NCI-H446 treated with DMSO at 0.1 percent for 48 hours (cell line): ENCODE measurements around the gene KHSRP.

Experiments
- DNase-seq: peaks from one replicate; lab custom pipeline; 2025; lab: John Stamatoyannopoulos, UW

Gene KHSRP, protein sequence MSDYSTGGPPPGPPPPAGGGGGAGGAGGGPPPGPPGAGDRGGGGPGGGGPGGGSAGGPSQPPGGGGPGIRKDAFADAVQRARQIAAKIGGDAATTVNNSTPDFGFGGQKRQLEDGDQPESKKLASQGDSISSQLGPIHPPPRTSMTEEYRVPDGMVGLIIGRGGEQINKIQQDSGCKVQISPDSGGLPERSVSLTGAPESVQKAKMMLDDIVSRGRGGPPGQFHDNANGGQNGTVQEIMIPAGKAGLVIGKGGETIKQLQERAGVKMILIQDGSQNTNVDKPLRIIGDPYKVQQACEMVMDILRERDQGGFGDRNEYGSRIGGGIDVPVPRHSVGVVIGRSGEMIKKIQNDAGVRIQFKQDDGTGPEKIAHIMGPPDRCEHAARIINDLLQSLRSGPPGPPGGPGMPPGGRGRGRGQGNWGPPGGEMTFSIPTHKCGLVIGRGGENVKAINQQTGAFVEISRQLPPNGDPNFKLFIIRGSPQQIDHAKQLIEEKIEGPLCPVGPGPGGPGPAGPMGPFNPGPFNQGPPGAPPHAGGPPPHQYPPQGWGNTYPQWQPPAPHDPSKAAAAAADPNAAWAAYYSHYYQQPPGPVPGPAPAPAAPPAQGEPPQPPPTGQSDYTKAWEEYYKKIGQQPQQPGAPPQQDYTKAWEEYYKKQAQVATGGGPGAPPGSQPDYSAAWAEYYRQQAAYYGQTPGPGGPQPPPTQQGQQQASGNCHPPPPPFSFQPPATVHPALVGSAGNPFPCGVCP

DNA sequence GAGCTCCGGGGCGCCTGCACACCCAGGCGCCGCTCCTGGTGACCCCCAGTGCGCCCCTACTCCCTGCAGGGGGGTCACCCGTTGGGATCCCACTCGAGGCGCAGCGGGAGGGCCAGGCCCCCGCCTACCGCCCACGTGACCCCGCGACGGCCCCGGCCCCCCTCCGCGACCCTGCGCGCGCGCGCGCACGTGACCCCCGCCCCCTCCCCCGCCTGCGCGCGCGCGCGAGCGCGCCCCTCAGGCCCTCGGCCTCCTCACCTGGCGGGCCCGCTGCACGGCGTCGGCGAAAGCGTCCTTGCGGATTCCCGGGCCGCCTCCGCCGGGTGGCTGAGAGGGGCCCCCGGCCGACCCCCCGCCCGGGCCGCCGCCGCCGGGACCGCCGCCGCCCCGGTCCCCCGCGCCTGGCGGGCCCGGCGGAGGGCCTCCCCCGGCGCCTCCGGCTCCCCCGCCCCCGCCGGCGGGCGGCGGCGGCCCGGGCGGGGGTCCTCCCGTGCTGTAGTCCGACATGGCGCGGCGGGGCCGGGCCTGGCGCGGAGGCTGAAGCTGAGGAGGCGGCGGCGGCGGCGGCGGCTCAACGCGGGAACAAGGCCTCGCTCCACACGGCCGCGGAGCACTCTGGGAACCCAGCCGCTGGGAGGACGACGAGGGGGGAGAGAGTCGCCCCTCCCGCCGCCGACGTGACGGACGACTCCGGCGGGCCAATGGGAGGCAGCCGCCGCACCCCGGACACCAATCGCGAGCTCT is at the start of gene KHSRP:
Gene KHSRP, minus strand, starts transcription at position 617 of the 744 bp plus-strand sequence. Its CDS starts 110 bp downstream, at position 507.
- no peak for DNase-seq

DNA sequence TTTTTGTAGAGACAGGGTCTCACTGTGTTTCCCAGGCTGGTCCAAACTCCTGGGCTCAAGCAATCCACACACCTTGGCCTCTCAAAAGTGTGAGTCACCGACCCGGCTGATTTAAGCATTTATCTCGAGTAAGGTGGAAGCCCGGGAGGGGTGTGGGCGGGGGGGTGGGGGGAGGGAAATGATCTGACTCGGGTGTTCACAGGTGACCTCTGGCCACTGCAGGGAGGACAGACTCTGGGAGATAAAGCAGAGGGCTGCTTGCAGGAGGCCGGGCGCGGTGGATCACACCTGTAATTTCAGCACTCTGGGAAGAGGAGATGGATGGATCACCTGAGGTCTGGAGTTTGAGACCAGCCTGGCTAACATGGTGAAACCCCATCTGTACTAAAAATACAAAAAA is 49.0 kb upstream of the KHSRP start:
- DNase-seq: no peak

DNA sequence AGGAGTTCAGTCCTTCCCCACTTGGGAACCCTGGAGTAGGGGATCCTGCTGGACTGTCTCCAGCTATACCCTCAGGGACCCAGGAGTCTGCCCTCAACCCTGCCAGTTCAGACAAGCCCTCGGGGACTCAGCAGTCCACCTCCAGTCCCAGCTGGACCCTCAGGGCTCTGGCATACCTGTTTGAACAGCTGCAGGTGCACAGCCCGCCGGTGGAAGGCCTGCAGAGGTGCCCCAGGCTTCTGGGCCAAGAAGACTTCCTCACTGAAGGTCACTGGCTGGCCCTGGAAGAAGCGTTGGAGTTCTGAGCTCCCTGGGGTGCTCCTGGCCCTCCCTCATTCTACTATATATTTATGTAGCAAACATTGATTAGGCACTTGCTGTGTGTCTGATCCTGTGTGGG is 48.1 kb upstream of the KHSRP start:
- no peak for DNase-seq

DNA sequence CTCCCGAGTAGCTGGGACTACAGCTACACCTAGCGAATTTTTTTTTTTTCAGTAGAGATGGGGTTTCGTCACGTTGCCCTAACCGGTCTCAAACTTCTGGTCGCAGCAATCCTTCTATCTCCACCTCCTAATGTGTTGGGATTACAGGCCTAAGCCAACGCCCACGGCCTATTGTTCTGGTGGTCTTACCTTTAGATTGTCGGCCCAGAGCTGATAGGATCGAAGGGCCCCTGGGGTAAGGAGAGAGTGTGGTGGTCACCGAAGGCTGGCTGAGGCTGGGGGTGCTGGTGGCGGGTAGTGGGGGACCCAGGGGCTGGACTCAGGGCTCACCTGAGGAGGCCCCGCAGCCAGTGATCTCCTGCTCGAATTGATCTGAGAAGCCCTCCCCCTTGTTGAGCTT is 46.5 kb upstream of the KHSRP start:
- no peak for DNase-seq

DNA sequence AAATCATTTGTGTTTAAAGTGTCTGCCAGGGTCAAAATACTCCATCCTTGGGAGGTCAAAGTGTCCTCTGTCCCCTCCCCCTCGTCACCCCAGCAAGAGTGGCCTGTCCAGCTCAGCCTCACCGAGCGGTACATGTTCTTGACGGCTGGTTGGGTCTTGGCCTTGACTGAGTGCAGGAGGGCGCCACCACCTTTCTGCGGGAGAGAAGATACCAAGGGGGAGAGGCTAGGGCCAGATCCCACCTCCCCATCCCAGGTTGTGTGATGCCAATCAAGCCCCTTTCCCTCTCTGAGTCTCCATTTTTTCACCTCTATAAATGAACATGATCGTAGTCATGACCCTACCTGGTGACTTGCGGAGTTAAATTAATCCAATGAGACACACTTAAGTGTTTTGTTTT is 45.6 kb upstream of the KHSRP start:
- DNase-seq: no peak

DNA sequence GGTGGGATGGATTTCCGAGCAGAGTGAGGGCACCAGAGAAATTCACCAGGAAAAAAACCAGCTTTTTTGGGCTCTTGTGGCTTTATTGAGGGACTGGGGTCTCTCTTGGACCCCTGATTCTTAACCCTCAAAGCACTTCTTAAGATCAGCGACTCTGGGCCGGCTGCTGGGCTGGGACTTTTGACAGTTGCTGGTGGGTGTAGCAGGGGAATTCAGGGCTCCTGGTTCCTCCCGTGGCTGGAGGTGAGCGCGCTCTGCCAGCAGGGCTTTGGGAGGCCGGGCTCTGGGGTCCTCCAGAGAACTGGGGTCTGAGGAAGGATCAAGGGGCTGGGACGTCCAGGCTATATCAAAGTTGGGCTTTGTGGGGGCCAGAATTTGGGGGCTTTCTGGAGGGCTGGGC is 42.8 kb upstream of the KHSRP start:
- DNase-seq: no peak

DNA sequence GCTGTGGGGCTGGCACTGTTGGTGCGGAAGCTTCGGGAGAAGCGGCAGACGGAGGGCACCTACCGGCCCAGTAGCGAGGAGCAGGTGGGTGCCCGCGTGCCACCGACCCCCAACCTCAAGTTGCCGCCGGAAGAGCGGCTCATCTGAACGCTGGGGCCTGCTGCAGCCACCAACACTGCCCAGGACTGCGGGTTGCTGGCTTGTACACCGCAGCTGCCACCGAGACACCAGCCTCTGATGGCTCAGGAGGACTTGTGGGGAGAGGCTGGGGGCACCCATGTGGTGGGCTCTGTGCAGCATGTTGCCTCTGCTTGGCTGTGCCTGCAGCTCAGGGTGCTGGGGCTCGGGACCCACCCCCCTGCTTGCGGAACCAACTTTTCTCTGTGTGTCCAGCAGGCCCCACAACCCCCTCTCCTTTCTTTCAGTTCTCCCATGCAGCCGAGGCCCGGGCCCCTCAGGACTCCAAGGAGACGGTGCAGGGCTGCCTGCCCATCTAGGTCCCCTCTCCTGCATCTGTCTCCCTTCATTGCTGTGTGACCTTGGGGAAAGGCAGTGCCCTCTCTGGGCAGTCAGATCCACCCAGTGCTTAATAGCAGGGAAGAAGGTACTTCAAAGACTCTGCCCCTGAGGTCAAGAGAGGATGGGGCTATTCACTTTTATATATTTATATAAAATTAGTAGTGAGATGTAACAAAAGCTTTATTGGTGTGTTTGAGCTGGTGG is 42.1 kb upstream of the KHSRP start:
- no peak for DNase-seq

DNA sequence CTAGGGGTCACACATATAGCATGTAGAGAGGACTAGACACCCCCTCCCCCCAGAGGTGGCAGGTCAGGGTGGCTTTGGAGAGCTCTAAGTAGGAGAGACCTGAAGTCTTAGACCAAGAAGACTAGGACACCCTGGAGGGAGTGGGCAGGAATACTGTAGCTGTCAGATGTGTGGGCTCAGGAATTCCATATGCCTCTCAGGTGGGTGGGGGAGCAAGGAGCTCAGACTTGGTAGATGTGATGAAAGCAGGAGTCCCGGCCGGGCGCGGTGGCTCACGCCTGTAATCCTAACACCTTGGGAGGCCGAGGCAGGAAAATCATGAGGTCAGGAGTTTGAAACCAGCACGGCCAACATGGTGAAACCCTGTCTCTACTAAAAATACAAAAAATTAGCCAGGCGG is 41.1 kb upstream of the KHSRP start:
- DNase-seq: no peak

DNA sequence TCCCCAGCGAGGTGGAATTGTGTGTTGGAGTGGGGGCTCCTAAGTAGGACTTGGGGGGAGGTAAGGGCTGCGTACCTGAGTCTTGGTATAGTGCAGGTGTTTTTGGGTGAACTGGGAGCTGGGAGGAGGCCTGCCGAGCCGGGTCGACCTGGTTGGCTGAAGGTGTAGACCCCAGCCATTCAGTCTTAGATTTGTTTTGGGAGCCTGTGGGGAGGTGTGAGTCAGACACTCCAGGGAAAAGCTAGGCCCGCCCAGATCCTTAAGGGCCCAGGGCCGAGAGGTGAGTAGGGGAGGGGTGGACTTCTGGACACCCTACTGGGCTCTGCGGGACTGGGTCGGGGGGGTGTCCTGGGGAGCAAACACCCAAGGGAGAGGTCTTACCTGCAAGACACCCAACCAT is 40.4 kb upstream of the KHSRP start:
- no peak for DNase-seq

DNA sequence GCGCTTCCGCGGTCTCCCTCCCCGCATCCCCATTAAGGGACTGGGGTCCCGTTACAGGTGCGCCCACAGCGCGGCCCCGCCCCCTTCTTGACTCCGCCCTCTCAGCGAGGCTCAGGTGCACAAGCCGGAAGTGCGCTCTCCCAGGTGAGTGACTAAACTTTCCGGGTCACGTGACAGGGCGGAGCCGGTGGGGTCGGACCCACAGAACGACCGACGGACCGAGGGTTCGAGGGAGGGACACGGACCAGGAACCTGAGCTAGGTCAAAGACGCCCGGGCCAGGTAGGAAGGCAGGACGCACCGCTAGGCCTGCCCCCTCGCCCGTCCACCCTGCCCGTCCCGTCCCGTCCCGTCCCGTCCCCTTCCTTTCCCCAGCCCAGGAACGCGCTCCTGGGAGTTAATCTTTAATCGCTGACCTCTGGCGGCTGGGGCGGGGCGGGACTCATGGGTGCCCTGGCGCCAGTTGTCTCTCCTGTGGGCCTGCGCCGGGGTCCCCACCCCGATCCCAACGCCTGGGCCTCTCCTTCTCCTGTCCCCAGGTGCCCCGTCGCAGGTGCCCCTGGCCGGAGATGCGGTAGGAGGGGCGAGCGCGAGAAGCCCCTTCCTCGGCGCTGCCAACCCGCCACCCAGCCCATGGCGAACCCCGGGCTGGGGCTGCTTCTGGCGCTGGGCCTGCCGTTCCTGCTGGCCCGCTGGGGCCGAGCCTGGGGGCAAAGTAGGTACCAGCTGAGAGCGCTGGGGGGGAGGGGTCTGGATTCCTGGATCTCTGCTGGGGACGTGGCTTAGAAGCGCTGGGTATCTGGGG is 39.7 kb upstream of the KHSRP start, which contains the start of gene CRB3:
Gene CRB3, plus strand, starts transcription at position 202 of the 804 bp plus-strand sequence. Its CDS starts 431 bp downstream, at position 633.
- no peak for DNase-seq

DNA sequence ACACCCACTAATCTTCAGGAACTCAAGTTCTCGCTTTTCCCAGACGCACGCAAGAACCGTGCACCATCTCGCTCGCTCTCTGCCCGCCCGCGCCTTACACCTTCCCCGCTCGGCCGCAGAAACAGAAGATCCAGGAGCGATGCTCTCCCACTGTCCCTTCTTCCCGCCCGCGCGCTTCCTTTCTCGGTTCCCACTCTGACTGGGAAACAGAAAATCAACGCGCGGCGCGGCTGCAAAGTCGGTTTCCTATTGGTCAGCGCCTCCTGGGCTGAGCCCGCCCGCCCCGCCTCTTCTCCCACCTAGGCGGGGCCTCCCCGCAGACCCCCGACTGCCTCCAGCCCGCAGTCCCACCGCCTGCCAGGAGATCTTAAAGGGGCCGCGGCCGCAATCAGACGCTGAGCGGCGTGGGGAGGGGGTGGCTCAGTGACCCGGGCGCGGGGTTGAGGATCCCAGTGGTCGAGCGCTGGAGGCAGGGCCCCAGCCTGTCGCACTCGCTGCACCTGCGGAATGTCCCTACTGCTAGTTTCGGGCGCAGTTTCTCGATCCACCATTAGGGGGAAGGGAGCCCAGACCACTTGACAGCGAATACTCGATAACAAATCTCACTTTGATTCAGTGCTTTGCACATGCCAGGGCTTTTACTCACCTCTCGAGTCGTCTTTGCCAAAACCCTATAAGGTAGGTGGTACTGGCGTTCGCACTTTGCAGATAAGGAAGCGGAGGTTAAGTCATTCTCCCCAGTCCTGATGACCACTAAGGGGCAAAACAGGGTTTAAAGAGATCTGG is 35.7 kb upstream of the KHSRP start:
- DNase-seq: peak; percentile 97

DNA sequence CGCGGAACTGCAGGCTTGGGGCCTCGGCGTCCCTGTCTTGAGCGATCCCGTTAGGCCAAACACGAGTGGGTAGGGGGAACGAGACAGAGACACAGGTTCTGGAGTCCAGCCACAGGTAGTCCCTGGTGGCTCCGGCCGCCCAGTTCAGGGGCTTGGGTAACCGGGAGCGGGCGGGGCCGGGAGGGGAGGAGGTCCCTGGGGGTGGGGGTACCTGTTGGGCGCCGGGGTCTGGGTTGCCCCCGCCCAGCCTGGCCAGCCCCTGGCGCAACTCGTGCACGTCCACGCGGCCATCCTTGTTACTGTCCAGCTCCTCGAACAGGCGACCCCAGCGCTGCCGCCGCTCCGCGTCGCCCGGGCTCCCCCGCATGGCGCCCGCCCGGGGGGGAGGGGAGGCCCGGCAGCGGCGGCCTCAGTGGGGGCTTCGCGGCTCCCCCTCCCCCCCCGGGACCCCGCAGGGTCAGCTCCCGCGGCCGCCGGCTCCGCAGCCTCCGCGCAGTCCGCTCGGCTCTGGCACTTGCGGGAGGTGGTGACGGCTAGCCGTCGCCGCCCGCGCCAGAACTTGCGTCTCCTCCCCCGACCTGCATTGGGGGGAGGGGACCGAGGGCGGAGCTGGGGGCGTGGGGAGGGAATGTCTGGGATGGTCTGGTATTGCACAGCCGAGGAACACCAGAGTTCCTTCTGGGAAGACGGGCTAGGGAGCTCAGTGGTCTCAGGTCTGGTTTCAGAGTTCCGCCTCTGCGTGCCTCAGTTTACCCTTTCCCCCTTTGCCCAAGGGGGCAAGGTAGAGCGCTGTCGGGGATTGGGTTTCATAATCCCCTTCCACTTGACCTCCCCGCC is 34.9 kb upstream of the KHSRP start, which contains the start of gene SLC25A23:
Gene SLC25A23, minus strand, starts transcription at position 531 of the 837 bp plus-strand sequence. Its CDS starts 164 bp downstream, at position 367.
- peak; percentile 60 for DNase-seq

DNA sequence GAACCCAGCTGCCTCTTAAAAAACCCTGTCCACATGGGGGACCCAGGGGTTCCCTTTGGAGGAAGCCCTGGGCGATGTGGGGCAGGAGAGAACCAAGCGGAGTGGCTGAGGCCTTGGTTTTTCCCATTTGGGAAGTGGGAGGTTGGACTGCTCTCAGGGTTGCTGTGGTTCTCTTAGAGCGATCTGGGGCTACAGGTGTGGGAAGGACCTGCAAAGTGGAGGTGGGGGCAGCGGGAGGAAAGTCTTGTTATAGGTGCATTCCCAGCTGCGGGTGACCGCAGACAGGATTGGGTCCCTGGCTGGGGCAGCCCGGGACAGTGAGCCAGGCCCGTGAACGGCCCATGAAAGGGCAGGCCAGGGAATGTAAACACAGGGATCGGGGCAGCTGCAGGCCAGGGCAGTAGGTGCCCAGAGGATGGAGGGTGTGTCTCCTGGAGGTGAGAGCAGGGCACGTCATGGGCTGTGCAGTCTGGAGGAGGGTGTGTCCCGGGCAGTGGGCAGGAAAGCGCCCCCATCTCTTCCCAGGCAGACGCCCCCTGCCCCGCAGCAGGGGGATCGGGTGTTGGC is 34.2 kb upstream of the KHSRP start:
- no peak for DNase-seq

DNA sequence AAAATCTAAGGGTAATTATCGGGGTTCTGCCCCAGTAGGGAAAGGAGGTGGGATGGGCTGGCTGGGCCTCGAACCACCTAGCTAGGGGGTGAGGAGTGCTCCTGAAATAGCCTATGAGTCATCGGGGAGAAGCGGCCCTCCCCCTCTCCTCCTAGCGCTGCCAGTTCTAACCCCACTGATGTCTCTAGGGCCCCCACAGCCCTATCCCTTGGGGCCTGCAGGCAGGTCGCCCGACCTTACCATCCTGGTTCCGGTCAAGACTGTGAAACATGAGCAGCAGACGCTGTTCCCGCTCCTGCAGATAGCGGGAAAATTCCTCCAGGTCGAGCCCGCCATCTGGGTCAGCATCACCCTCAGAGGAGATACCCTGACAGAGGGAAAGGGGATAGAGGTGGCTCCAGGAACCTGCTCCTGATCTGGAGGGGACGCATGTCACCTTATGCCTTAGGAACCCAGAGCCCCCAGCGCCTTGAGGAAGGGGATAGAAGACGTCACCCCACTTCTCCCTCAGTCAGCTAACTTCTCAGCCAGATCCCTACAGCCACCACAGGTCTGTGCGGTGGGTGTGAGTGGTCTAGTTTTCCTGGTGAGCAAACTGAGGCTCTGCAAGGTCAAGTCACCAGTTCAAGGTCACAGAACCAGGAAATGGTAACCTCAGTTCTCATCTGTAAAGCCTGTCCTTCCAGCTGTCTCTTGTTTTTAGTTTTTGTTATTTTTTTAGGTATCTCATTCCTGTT is 33.5 kb upstream of the KHSRP start:
- DNase-seq: no peak

DNA sequence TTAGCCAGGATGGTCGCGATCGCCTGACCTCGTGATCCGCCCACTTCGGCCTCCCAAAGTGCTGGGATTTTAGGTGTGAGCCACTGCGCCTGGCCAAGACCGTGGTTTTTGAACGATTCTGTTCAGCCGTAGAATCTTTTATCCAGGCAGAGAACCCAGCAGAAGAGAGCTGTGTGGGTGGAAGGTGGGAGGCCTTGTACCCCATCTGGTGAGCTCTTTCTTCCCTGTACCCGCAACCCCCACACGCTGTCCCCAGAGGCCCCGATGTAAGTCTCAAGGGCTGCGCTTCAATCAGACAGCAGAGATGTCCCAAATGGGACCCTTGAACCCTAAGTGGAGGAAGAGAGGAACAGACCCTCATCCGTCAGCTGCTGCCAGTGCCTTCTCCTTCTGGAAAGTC is 31.3 kb upstream of the KHSRP start:
- DNase-seq: no peak

DNA sequence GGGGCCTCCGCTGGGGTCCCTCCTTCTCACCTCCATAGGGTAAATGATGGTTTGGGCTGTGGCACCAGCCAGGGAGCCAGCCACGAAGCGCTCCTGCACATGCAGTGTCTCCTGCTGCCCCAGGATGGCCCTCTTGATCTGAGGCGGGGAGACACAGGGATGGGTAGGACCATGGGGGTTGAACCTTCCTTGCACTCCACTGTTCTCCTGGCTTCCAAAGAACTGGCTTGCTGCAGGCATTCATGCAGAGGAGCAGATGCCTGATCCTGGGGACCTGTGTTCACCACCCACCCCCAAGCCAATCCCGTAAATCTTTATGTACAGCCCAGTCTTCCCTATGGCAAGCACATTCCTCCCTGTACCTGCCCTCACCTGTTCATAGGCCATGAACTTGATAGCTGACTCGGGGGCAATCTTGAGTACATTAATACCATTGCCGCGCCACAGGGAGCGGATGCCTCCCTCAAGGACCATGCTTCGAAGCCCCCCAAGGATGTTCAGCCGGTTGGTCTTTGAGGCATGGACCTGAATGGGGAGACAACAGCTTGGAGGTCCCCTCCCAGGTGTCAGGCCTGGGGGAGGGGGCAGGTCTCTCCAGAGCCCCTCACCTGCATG is 29.4 kb upstream of the KHSRP start:
- DNase-seq: no peak

DNA sequence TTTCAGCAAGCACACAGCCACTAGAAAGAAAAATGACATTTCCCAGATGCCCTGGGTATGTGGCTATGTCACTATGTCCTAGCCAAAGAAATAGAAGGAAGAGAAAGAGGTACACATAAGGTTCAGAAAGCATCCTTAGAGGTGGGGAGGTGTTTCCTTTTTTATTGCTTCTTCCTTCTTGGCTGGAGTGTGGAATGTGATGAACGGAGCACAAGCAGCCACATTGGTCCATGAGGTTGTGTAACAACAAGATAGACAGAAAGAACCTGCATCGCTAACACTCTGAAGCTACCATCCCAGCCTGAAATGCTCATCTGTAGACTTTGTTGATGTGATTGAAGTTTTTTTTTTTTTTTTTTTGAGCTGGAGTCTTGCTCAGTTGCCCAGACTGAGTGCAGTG is 28.3 kb upstream of the KHSRP start:
- no peak for DNase-seq

DNA sequence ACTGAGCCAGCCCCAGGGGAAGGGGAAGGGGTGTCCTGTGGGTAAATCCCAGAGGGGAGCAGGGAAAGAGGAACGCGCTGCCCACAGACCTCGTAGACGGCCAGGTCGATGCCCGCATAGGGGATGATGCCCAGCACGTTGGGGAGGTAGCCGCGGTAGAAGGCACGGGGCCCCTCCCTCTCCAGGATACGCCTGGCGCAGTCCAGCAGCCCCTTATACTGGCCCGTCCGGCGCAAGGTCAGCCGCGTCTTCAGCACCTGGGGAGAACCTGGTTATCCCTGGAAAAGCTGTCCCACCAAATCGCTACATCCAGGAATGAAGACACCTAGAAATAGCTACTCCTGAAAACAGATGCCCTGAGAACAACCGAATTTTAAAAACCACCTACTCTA is 27.6 kb upstream of the KHSRP start:
- DNase-seq: no peak
